H9 (cell line): ENCODE measurements around the gene CADM1. TPM values are rescaled to one million over a fixed set of nuclear protein-coding genes. Genes with fewer than 3 reads are reported as not detected.
A peak's percentile ranks its signal among the peaks of the same experiment; 100 is the strongest.

Experiments
- DNase-seq: peaks from one replicate; pipeline ENCODE4 v3.0.0-alpha.2; 2017
- H2AFZ ChIP-seq: one replicate; pipeline ENCODE4 v1.6.1; 2013; ENCODE audit warnings: mild to moderate bottlenecking, low read length, control low read depth, moderate library complexity
- H2AK5ac ChIP-seq: 2 replicates; pipeline ENCODE4 v1.6.1; 2013; ENCODE audit warnings: low read length, control low read depth, mixed read lengths; ENCODE audit not compliant: insufficient read length
- H2BK120ac ChIP-seq: one replicate; pipeline ENCODE4 v1.6.1; 2013; ENCODE audit warnings: low read depth, mild to moderate bottlenecking, low read length, control low read depth, inconsistent platforms; ENCODE audit not compliant: poor library complexity, severe bottlenecking
- H2BK12ac ChIP-seq: 2 replicates; pipeline ENCODE4 v1.6.1; 2013; ENCODE audit warnings: low read length, control low read depth, mixed read lengths, low read depth; ENCODE audit not compliant: insufficient read length
- H2BK15ac ChIP-seq: 2 replicates; pipeline ENCODE4 v1.6.1; 2013; ENCODE audit warnings: low read depth, low read length, control low read depth
- H2BK20ac ChIP-seq: one replicate; pipeline ENCODE4 v1.6.1; 2013; ENCODE audit warnings: low read depth, mild to moderate bottlenecking, low read length, control low read depth, inconsistent platforms; ENCODE audit not compliant: poor library complexity, severe bottlenecking
- H2BK5ac ChIP-seq: 2 replicates; pipeline ENCODE4 v1.6.1; 2013; ENCODE audit warnings: low read length, control low read depth, mixed read lengths; ENCODE audit not compliant: insufficient read length
- H3K14ac ChIP-seq: 2 replicates; pipeline ENCODE4 v1.6.1; 2013; ENCODE audit warnings: low read length, control low read depth; ENCODE audit not compliant: insufficient read depth
- H3K18ac ChIP-seq: 2 replicates; pipeline ENCODE4 v1.6.1; 2013; ENCODE audit warnings: low read depth, mild to moderate bottlenecking, mixed read lengths, low read length, control low read depth; ENCODE audit not compliant: insufficient read length
- H3K23ac ChIP-seq: 2 replicates; pipeline ENCODE4 v1.6.1; 2013; ENCODE audit warnings: low read length, control low read depth, mixed read lengths, low read depth; ENCODE audit not compliant: insufficient read length
- H3K23me2 ChIP-seq: 2 replicates; pipeline ENCODE4 v1.6.1; 2013; ENCODE audit warnings: low read depth, mild to moderate bottlenecking, mixed read lengths, low read length, control low read depth; ENCODE audit not compliant: insufficient read length, poor library complexity, severe bottlenecking
- H3K27ac ChIP-seq: 2 replicates; pipeline ENCODE4 v1.5.1; 2013; ENCODE audit warnings: low read length, control low read depth, mixed read lengths, low read depth; ENCODE audit not compliant: insufficient read length
- H3K27me3 ChIP-seq: 2 replicates; pipeline ENCODE4 v1.6.1; 2013; ENCODE audit warnings: low read length, control low read depth, inconsistent platforms; ENCODE audit not compliant: insufficient read depth
- H3K4ac ChIP-seq: 2 replicates; pipeline ENCODE4 v1.6.1; 2013; ENCODE audit warnings: low read depth, mild to moderate bottlenecking, control low read depth, inconsistent platforms, low read length, moderate library complexity
- H3K4me1 ChIP-seq: 2 replicates; pipeline ENCODE4 v1.6.1; 2013; ENCODE audit warnings: low read length, control low read depth, inconsistent platforms; ENCODE audit not compliant: insufficient read depth
- H3K4me2 ChIP-seq: 2 replicates; pipeline ENCODE4 v1.6.1; 2013; ENCODE audit warnings: low read length, control low read depth, mixed read lengths; ENCODE audit not compliant: insufficient read length, insufficient read depth
- H3K56ac ChIP-seq: 2 replicates; pipeline ENCODE4 v1.6.1; 2013; ENCODE audit warnings: low read depth, mild to moderate bottlenecking, mixed read lengths, low read length, control low read depth; ENCODE audit not compliant: insufficient read length
- H3K79me1 ChIP-seq: 2 replicates; pipeline ENCODE4 v1.6.1; 2013; ENCODE audit warnings: low read depth, mild to moderate bottlenecking, moderate library complexity, low read length, control low read depth, inconsistent platforms; ENCODE audit not compliant: insufficient read depth, poor library complexity, severe bottlenecking
- H3K79me2 ChIP-seq: 2 replicates; pipeline ENCODE4 v1.6.1; 2013; ENCODE audit warnings: low read length, control low read depth, inconsistent platforms; ENCODE audit not compliant: insufficient read depth
- H3K9ac ChIP-seq: 2 replicates; pipeline ENCODE4 v1.6.1; 2013; ENCODE audit warnings: low read length, control low read depth, mixed read lengths; ENCODE audit not compliant: insufficient read length; ENCODE audit errors: extremely low read depth
- H3K9me3 ChIP-seq: one replicate; pipeline ENCODE4 v1.6.1; 2013; ENCODE audit warnings: low read depth, low read length, inconsistent platforms; ENCODE audit not compliant: control insufficient read depth
- H3T11ph ChIP-seq: one replicate; pipeline ENCODE4 v1.6.1; 2013; ENCODE audit warnings: mild to moderate bottlenecking, low read length, control low read depth, inconsistent platforms
- H4K20me1 ChIP-seq: one replicate; pipeline ENCODE4 v1.6.1; 2013; ENCODE audit not compliant: control insufficient read depth, insufficient read length, insufficient read depth
- H4K5ac ChIP-seq: 2 replicates; pipeline ENCODE4 v1.6.1; 2013; ENCODE audit warnings: low read depth, mild to moderate bottlenecking, mixed read lengths, low read length, control low read depth; ENCODE audit not compliant: insufficient read length
- H4K8ac ChIP-seq: replicated peaks from 2 replicates; pipeline ENCODE4 v1.6.1; 2013; ENCODE audit warnings: low read length, control low read depth, mixed read lengths, low read depth; ENCODE audit not compliant: insufficient read length
- H4K91ac ChIP-seq: 2 replicates; pipeline ENCODE4 v1.6.1; 2013; ENCODE audit warnings: low read depth, mild to moderate bottlenecking, moderate library complexity, mixed read lengths, low read length, control low read depth; ENCODE audit not compliant: insufficient read length
- H3K27ac Mint-ChIP-seq, 3 experiments: 2 replicates in 2 of 3; 3 replicates in 1 of 3; pipeline ENCODE4 v1.8.0; 2020 to 2021; ENCODE audit warnings: mixed read lengths in 3 of 3, mild to moderate bottlenecking in 1 of 3, moderate library complexity in 1 of 3
- H3K27me3 Mint-ChIP-seq: 2 replicates; pipeline ENCODE4 v1.8.0; 2021; ENCODE audit warnings: low read depth, mild to moderate bottlenecking, moderate library complexity, mixed read lengths
- H3K36me3 Mint-ChIP-seq, 3 experiments: 2 replicates in 2 of 3; 3 replicates in 1 of 3; pipeline ENCODE4 v1.8.0; 2020 to 2021; ENCODE audit warnings: low read depth in 3 of 3, mixed read lengths in 3 of 3; ENCODE audit not compliant: insufficient read depth in 1 of 3
- H3K4me1 Mint-ChIP-seq, 2 experiments: 2 replicates each; pipeline ENCODE4 v1.8.0; 2020; ENCODE audit warnings: mixed read lengths in 2 of 2
- H3K4me3 Mint-ChIP-seq, 2 experiments: 2 replicates in 1 of 2; 3 replicates in 1 of 2; pipeline ENCODE4 v1.8.0; 2020 to 2021; ENCODE audit warnings: mild to moderate bottlenecking in 2 of 2, mixed read lengths in 2 of 2, moderate library complexity in 1 of 2
- H3K9me3 Mint-ChIP-seq, 2 experiments: 2 replicates in 1 of 2; 3 replicates in 1 of 2; pipeline ENCODE4 v1.8.0; 2020; ENCODE audit warnings: mild to moderate bottlenecking in 2 of 2, mixed read lengths in 2 of 2, moderate library complexity in 1 of 2
- CTCF ChIP-seq: fragments of 200-600 bp; sonication (generic); conservative IDR thresholded peaks from 3 replicates; pipeline ENCODE4 v1.8.0; 2021; ENCODE audit warnings: antibody characterized with exemption, mild to moderate bottlenecking
- WGBS: extraction: QIAGEN DNeasy Blood & Tissue Kit; methylation state at CpG from one replicate; pipeline ENCODE4 v1.1.7; 2013; ENCODE audit warnings: missing lambda C conversion rate, low lambda C conversion rate, mixed read lengths; ENCODE audit not compliant: insufficient read length; ENCODE audit errors: extremely low coverage; 5-methylcytosine and 5-hydroxymethylcytosine counted together
- total RNA-seq: library from RNA; stranded (reverse); gene quantifications from 2 replicates; pipeline ENCODE4 v1.2.1, GENCODE V29; 2021

Gene CADM1
- total RNA-seq, 1 experiment from 2014 or later: 11.9 TPM

- peak overlapping the region in 1 of 3 experiments; percentile 59; a peak in 2 of 7 replicates for H3K27ac Mint-ChIP-seq
- Histone ChIP-seq H3K4me1 (peaks cover 3% of the 10 kb centered on the region; the same call in 1 of the 2 replicates), H4K91ac (no peak overlapping the region), H4K20me1 (no peaks in the 10 kb centered on the region), H2BK20ac (no peak overlapping the region), H3K56ac (no peak overlapping the region), H2BK120ac (no peak overlapping the region), H2BK15ac (no peak overlapping the region), H3K9ac (no peak overlapping the region), H2BK12ac (no peak overlapping the region), H2BK5ac (no peak overlapping the region), H3K27me3 (no peaks in the 10 kb centered on the region), H3K14ac (no peak overlapping the region), H2AK5ac (no peak overlapping the region), H3K23me2 (no peaks in the 10 kb centered on the region), H3K23ac (no peak overlapping the region), H3K27ac (no peak overlapping the region), H4K5ac (no peak overlapping the region), H3K79me2 (no peaks in the 10 kb centered on the region), H4K8ac (no peak overlapping the region), H3K18ac (no peak overlapping the region), H3K9me3 (no peaks in the 10 kb centered on the region), H3K4me2 (no peak overlapping the region), H3T11ph (no peak overlapping the region), H3K4ac (no peak overlapping the region), H2AFZ (no peak overlapping the region), H3K79me1 (no peaks in the 10 kb centered on the region)
- DNase-seq: no peak
- no peaks in the 10 kb centered on the region for H3K9me3 Mint-ChIP-seq
- TF ChIP-seq CTCF: no peak
- H3K4me1 Mint-ChIP-seq: peaks cover 19 to 20% of the 10 kb centered on the region in 2 experiments
- H3K36me3 Mint-ChIP-seq: no peaks in the 10 kb centered on the region
- no peak overlapping the region for H3K4me3 Mint-ChIP-seq
- WGBS: no CpG with 5 or more reads among the region's 1 CpG
- peaks cover 3% of the 10 kb centered on the region for H3K27me3 Mint-ChIP-seq
Observed at GRCh38 chr11:115462757-115463156, 41.5 kb downstream of the CADM1 start.
